OCI-LY3 (cell line): ENCODE results near the gene RSAD1.

Source experiments
- H2AFZ ChIP-seq: fragments of 200-600, 300-600 bp; shearing (Covaris generic); 2 replicates; pipeline ENCODE4 v1.6.0; 2014; ENCODE audit warnings: antibody characterized with exemption, low read depth, low read length
- H3K27ac ChIP-seq: fragments of 200-600, 300-600 bp; sonication (generic); 2 replicates; pipeline ENCODE4 v1.5.1; 2014; ENCODE audit warnings: mild to moderate bottlenecking, low read length, moderate library complexity, mixed read lengths
- H3K27me3 ChIP-seq: fragments of 200-600, 300-600 bp; sonication (generic); 2 replicates; pipeline ENCODE4 v1.6.1; 2014; ENCODE audit warnings: low read depth, low read length, mixed read lengths
- H3K36me3 ChIP-seq: fragments of 200-600, 300-600 bp; sonication (generic); replicated peaks from 2 replicates; pipeline ENCODE3; 2014; ENCODE audit warnings: low read depth, low read length, mixed read lengths
- H3K4me1 ChIP-seq: fragments of 300-600, 200-600 bp; sonication (generic); 2 replicates; pipeline ENCODE4 v1.6.1; 2014; ENCODE audit warnings: low read length, mixed read lengths
- H3K4me2 ChIP-seq: fragments of 200-600, 300-600 bp; sonication (generic); 2 replicates; pipeline ENCODE4 v1.6.1; 2014; ENCODE audit warnings: low read length, mixed read lengths
- H3K4me3 ChIP-seq: fragments of 300-600, 200-600 bp; sonication (generic); 2 replicates; pipeline ENCODE4 v1.5.1; 2014; ENCODE audit warnings: antibody characterized with exemption, mild to moderate bottlenecking, low read length, moderate library complexity
- H3K79me2 ChIP-seq: fragments of 300-600, 200-600 bp; shearing (Covaris generic); 2 replicates; pipeline ENCODE4 v1.6.1; 2014; ENCODE audit warnings: mild to moderate bottlenecking, low read length, mixed read lengths
- H3K9ac ChIP-seq: fragments of 300-600, 200-600 bp; shearing (Covaris generic); 2 replicates; pipeline ENCODE4 v1.6.0; 2014; ENCODE audit warnings: mild to moderate bottlenecking, low read length, moderate library complexity
- H3K9me3 ChIP-seq: fragments of 200-600, 300-600 bp; shearing (Covaris generic); 2 replicates; pipeline ENCODE4 v1.6.1; 2014; ENCODE audit warnings: low read length, mixed read lengths; ENCODE audit not compliant: insufficient read depth
- H4K20me1 ChIP-seq: fragments of 200-600, 300-600 bp; sonication (generic); 2 replicates; pipeline ENCODE4 v1.6.1; 2016; ENCODE audit warnings: low read length, mixed read lengths; ENCODE audit not compliant: insufficient read depth
- CTCF ChIP-seq: fragments of 200-600, 300-600 bp; sonication (generic); IDR thresholded peaks from 2 replicates; pipeline ENCODE4 v1.5.1; 2014; ENCODE audit warnings: antibody characterized with exemption, low read length, low read depth
- EZH2phosphoT487 ChIP-seq: fragments of 200-600 bp; shearing (Covaris generic); IDR thresholded peaks from 2 replicates; pipeline ENCODE4 v1.6.1; 2018; ENCODE audit warnings: antibody characterized with exemption, mixed run types, low read depth

Gene RSAD1

GRCh38 chr17:50432125-50432762 lies 46.4 kb upstream of the RSAD1 start:
- peaks cover 15% of the 10 kb centered on the region for H3K79me2 ChIP-seq
- no peak overlapping the region for H3K27ac ChIP-seq
- no peak overlapping the region for H3K4me3 ChIP-seq
- no peaks in the 10 kb centered on the region for H3K9me3 ChIP-seq
- H3K4me1 ChIP-seq = peaks cover 7% of the 10 kb centered on the region; the same call in 1 of the 2 replicates
- H3K27me3 ChIP-seq = no peaks in the 10 kb centered on the region
- no peak overlapping the region for H3K4me2 ChIP-seq
- no peak for TF ChIP-seq EZH2phosphoT487
- TF ChIP-seq CTCF = no peak
- no peak overlapping the region for H2AFZ ChIP-seq
- no peak overlapping the region for H3K9ac ChIP-seq
- no peaks in the 10 kb centered on the region for H4K20me1 ChIP-seq
- H3K36me3 ChIP-seq = peaks cover 12% of the 10 kb centered on the region

GRCh38 chr17:50437409-50437808 lies 41.3 kb upstream of the RSAD1 start:
- peaks cover 2% of the 10 kb centered on the region for H3K36me3 ChIP-seq
- H3K27ac ChIP-seq = no peak overlapping the region
- no peak overlapping the region for H3K4me2 ChIP-seq
- no peak for TF ChIP-seq CTCF
- H3K27me3 ChIP-seq = no peaks in the 10 kb centered on the region
- H3K4me3 ChIP-seq = no peak overlapping the region
- no peaks in the 10 kb centered on the region for H3K79me2 ChIP-seq
- no peak overlapping the region for H2AFZ ChIP-seq
- H3K9ac ChIP-seq = no peak overlapping the region
- peaks cover 5% of the 10 kb centered on the region; the same call in 1 of the 2 replicates for H4K20me1 ChIP-seq
- no peaks in the 10 kb centered on the region for H3K9me3 ChIP-seq
- no peaks in the 10 kb centered on the region for H3K4me1 ChIP-seq

- Histone ChIP-seq H3K79me2 (no peaks in the 10 kb centered on the region), H2AFZ (no peak overlapping the region), H4K20me1 (peaks cover 5% of the 10 kb centered on the region; the same call in 1 of the 2 replicates), H3K27ac (no peak overlapping the region), H3K9ac (no peak overlapping the region), H3K36me3 (no peaks in the 10 kb centered on the region), H3K27me3 (no peaks in the 10 kb centered on the region), H3K9me3 (no peaks in the 10 kb centered on the region), H3K4me3 (no peak overlapping the region), H3K4me2 (no peak overlapping the region), H3K4me1 (no peaks in the 10 kb centered on the region)
- no peak for TF ChIP-seq EZH2phosphoT487
- no peak for TF ChIP-seq CTCF
Observed at GRCh38 chr17:50439008-50439407, 39.7 kb upstream of the RSAD1 start.

- no peak overlapping the region for H3K4me2 ChIP-seq
- no peaks in the 10 kb centered on the region for H3K27me3 ChIP-seq
- H3K36me3 ChIP-seq = no peaks in the 10 kb centered on the region
- no peak overlapping the region for H3K9ac ChIP-seq
- TF ChIP-seq EZH2phosphoT487 = no peak
- H3K79me2 ChIP-seq = no peaks in the 10 kb centered on the region
- H3K27ac ChIP-seq = no peak overlapping the region
- H3K4me1 ChIP-seq = no peaks in the 10 kb centered on the region
- no peak overlapping the region for H3K4me3 ChIP-seq
- H3K9me3 ChIP-seq = no peaks in the 10 kb centered on the region
- H4K20me1 ChIP-seq = peaks cover 5% of the 10 kb centered on the region; the same call in 1 of the 2 replicates
- no peak overlapping the region for H2AFZ ChIP-seq
Observed at GRCh38 chr17:50440172-50440837, 38.4 kb upstream of the RSAD1 start.
